ENCODE results near the gene PRG3. TPM values are rescaled to one million over a fixed set of nuclear protein-coding genes. Genes with fewer than 3 reads are reported as not detected.

PRG3 gene
- total and polyA plus RNA-seq, 2 donors (not counting 3 experiments of a cell fraction or from before 2014, with no cell fraction given), result not detected

DNA sequence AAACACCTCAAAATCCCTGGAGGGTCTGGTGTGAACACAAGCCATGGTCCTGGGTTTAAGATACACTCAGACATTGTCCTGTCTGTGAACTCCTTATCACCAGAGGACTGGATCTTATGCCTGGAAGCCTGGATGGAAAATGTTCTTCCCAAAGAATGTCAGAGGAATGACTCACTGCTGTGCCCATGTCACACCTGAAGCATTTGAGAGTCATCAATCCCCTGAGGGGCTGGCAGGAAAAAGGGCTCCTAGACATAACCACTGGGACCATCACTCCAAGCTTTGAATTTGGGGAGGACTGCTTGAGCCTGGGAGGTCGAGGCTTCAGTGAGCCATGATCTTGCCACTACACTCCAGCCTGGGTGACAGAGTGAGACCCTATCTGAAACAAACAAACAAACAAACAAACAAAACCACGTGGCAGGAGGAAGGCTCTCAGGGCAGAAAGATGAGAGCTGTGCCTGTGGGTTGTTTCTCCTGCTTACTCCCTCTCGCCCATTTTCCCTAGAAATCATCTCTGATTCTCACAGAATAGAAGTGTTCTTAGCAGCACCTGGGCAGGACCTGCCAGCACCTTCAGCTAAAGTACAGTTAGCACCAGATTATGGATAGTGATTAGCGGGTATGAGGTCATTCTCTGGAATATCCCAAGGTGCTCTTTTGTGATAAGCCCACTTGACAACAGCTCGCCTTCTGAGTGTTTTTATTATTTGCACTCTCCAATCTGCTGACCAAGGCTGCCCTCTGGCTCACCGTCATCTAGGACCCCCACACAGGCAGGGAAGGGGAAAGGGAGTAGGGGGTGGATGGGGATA lies 21.4 kb upstream of the PRG3 start:
- DNase-seq (ENCODE audit: low read depth, low spot score), result no peak
- H3K4me1 ChIP-seq (ENCODE audit: control insufficient read depth, extremely low read depth, insufficient read depth, low read length), result peaks cover 31% of the 10 kb centered on the region
- no peaks in the 10 kb centered on the region for H3K79me2 ChIP-seq (ENCODE audit: control insufficient read depth, insufficient read depth, low read length)
- H2AFZ ChIP-seq (ENCODE audit: low read depth, low read length), result no peak overlapping the region
- intact Hi-C loops (cut with micrococcal nuclease), result no loop called here
- FAIRE-seq, result no peak
- H3K9ac ChIP-seq (replicated peaks; ENCODE audit: extremely low read depth, insufficient read depth, low read length), result no peak overlapping the region
- no peaks in the 10 kb centered on the region for H3K9me3 ChIP-seq (replicated peaks; ENCODE audit: control insufficient read depth, insufficient read depth, low read length)
- H4K20me1 ChIP-seq (replicated peaks; ENCODE audit: control insufficient read depth, extremely low read depth, insufficient read depth, low read length), result no peaks in the 10 kb centered on the region
- H3K4me3 ChIP-seq (replicated peaks in 1 of 3; ENCODE audit: insufficient read depth in 1 of 3, low read depth in 1 of 3, low read length in 3 of 3), result no peak overlapping the region
- H3K9me1 ChIP-seq (replicated peaks; ENCODE audit: control insufficient read depth, extremely low read depth, insufficient read depth, low read length), result no peaks in the 10 kb centered on the region
- POLR2A ChIA-PET, result no interaction called here
- BruUV-seq (replicated peaks), result no TSS peak
- H3K4me2 ChIP-seq (ENCODE audit: insufficient read depth, low read length), result no peak overlapping the region
- TF ChIP-seq, protein P1, sequence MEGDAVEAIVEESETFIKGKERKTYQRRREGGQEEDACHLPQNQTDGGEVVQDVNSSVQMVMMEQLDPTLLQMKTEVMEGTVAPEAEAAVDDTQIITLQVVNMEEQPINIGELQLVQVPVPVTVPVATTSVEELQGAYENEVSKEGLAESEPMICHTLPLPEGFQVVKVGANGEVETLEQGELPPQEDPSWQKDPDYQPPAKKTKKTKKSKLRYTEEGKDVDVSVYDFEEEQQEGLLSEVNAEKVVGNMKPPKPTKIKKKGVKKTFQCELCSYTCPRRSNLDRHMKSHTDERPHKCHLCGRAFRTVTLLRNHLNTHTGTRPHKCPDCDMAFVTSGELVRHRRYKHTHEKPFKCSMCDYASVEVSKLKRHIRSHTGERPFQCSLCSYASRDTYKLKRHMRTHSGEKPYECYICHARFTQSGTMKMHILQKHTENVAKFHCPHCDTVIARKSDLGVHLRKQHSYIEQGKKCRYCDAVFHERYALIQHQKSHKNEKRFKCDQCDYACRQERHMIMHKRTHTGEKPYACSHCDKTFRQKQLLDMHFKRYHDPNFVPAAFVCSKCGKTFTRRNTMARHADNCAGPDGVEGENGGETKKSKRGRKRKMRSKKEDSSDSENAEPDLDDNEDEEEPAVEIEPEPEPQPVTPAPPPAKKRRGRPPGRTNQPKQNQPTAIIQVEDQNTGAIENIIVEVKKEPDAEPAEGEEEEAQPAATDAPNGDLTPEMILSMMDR (IDR thresholded peaks at IDR 0.05; ENCODE audit: extremely low read depth in 1 of 2, insufficient read depth in 1 of 2, low read depth in 1 of 2, low read length in 2 of 2), result no peak
- TF ChIP-seq JUN (IDR thresholded peaks at IDR 0.05; ENCODE audit: borderline replicate concordance, insufficient read depth, insufficient read length, low read depth) (no peak), EZH2 (IDR thresholded peaks at IDR 0.05; ENCODE audit: borderline replicate concordance, low read depth, low read length, severe bottlenecking) (no peak), POLR2A (IDR thresholded peaks at IDR 0.05; ENCODE audit: low read depth, low read length) (no peak), POLR2AphosphoS5 (IDR thresholded peaks at IDR 0.05; ENCODE audit: insufficient read depth, low read depth, low read length) (no peak), MYC (IDR thresholded peaks at IDR 0.05; ENCODE audit: low read depth, low read length) (no peak), FOS (IDR thresholded peaks at IDR 0.05; ENCODE audit: borderline replicate concordance, insufficient read depth, low read length) (no peak), GATA2 (IDR thresholded peaks at IDR 0.05; ENCODE audit: insufficient read depth, insufficient read length, low read depth, low read length) (no peak)
- TF ChIP-seq, protein P2, sequence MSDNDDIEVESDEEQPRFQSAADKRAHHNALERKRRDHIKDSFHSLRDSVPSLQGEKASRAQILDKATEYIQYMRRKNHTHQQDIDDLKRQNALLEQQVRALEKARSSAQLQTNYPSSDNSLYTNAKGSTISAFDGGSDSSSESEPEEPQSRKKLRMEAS (IDR thresholded peaks at IDR 0.05; ENCODE audit: insufficient read depth, insufficient read length), result no peak
- H3K27ac ChIP-seq (ENCODE audit: insufficient read depth, low read depth, low read length), result no peak overlapping the region
- peaks cover 0 to 8% of the 10 kb centered on the region in 2 experiments for H3K27me3 ChIP-seq (ENCODE audit: control insufficient read depth in 2 of 2, insufficient read depth in 2 of 2, low read length in 2 of 2)
- CTCF ChIA-PET, result interaction anchor here (1.0 to 1.2 kb wide), 2 partner anchors 14 to 55 kb away, joined by 3 to 6 read pairs; no protein-coding TSS in a partner anchor
- peaks cover 0 to under 1% of the 10 kb centered on the region in 2 experiments for H3K36me3 ChIP-seq (ENCODE audit: control insufficient read depth in 2 of 2, extremely low read depth in 1 of 2, insufficient read depth in 2 of 2, low read length in 2 of 2)
- dilution Hi-C loops (cut with MboI; ENCODE audit: extremely low pct_ligation_motif_present, low sequenced_read_pairs), result no loop called here

All from endothelial cell of umbilical vein (primary cell).